Muscle of back (tissue), 13 donors: ENCODE results near the gene FOXO3. TPM values are rescaled to one million over a fixed set of nuclear protein-coding genes. Genes with fewer than 3 reads are reported as not detected.
A peak's percentile ranks its signal among the peaks of the same experiment; 100 is the strongest.
"Not testable (repeated sequence)": the region's sequence is repeated elsewhere in the genome, so short reads cannot be mapped to it uniquely, and the experiment has no call there.

Experiments
- DNase-seq, 3 donors: peaks; one replicate each; pipeline versions ENCODE4 v3.0.0 to v3.0.0-alpha.2; 2013
- long read RNA-seq, 9 donors: transcript quantifications; one replicate each; lab custom pipeline, GENCODE V29; 2026
- polyA plus RNA-seq, 10 donors: library from polyadenylated mRNA; unstranded; fragments of 120-200 nt; gene quantifications; one replicate each; pipeline ENCODE4 v1.2.1, GENCODE V29; 2013; ENCODE audit not compliant: insufficient read length in 10 of 10

FOXO3 gene
- polyA plus RNA-seq: 10 to 100 TPM; 28.4 to 38.2 (median 33.1) TPM
- long read RNA-seq, donor 1, full-length matches to known transcripts: 5 of 16 reads
- long read RNA-seq, donor 1, partial matches to known transcripts: 11 of 16 reads
- long read RNA-seq, donor 1, other reads (novel, unspliced or antisense): 0 of 16 reads
- long read RNA-seq, donor 2, full-length matches to known transcripts: 4 of 4 reads
- long read RNA-seq, donor 2, partial matches to known transcripts: 0 of 4 reads
- long read RNA-seq, donor 2, other reads (novel, unspliced or antisense): 0 of 4 reads
- long read RNA-seq, donor 3: 0 reads
- long read RNA-seq, donor 4, full-length matches to known transcripts: 3 of 3 reads
- long read RNA-seq, donor 4, partial matches to known transcripts: 0 of 3 reads
- long read RNA-seq, donor 4, other reads (novel, unspliced or antisense): 0 of 3 reads
- long read RNA-seq, donor 5, full-length matches to known transcripts: 3 of 19 reads
- long read RNA-seq, donor 5, partial matches to known transcripts: 16 of 19 reads
- long read RNA-seq, donor 5, other reads (novel, unspliced or antisense): 0 of 19 reads
- long read RNA-seq, donor 6, full-length matches to known transcripts: 3 of 3 reads
- long read RNA-seq, donor 6, partial matches to known transcripts: 0 of 3 reads
- long read RNA-seq, donor 6, other reads (novel, unspliced or antisense): 0 of 3 reads
- long read RNA-seq, donor 7, full-length matches to known transcripts: 4 of 10 reads
- long read RNA-seq, donor 7, partial matches to known transcripts: 6 of 10 reads
- long read RNA-seq, donor 7, other reads (novel, unspliced or antisense): 0 of 10 reads
- long read RNA-seq, donor 8, full-length matches to known transcripts: 2 of 2 reads
- long read RNA-seq, donor 8, partial matches to known transcripts: 0 of 2 reads
- long read RNA-seq, donor 8, other reads (novel, unspliced or antisense): 0 of 2 reads
- long read RNA-seq, donor 9, full-length matches to known transcripts: 1 of 1 reads
- long read RNA-seq, donor 9, partial matches to known transcripts: 0 of 1 reads
- long read RNA-seq, donor 9, other reads (novel, unspliced or antisense): 0 of 1 reads

- peak; percentile 88 to 96 (median 89) for DNase-seq
Measured at GRCh38 chr6:108560463-108561308, at the start of gene FOXO3. FOXO3 (plus strand) TSS chr6:108560917; CDS start chr6:108561209, 292 bp downstream.

- no peak for DNase-seq
Measured at GRCh38 chr6:108518714-108519576, 41.8 kb upstream of the FOXO3 start.

- DNase-seq: no peak
Measured at GRCh38 chr6:108521616-108522107, 39.1 kb upstream of the FOXO3 start.

GRCh38 chr6:108523697-108524096, 37.0 kb upstream of the FOXO3 start:
- no peak for DNase-seq

GRCh38 chr6:108524528-108525248, 36.0 kb upstream of the FOXO3 start:
- DNase-seq: no peak

GRCh38 chr6:108526739-108527174, 34.0 kb upstream of the FOXO3 start:
- peak; percentile 23 to 67 (median 54) for DNase-seq

GRCh38 chr6:108528878-108529277, 31.8 kb upstream of the FOXO3 start:
- DNase-seq: no peak

GRCh38 chr6:108531332-108531731, 29.4 kb upstream of the FOXO3 start:
- DNase-seq: no peak

GRCh38 chr6:108535114-108535742, 25.5 kb upstream of the FOXO3 start:
- DNase-seq: no peak

GRCh38 chr6:108535920-108536535, 24.7 kb upstream of the FOXO3 start:
- DNase-seq: not testable (repeated sequence)

- peak; percentile 77 to 90 (median 83) for DNase-seq
Measured at GRCh38 chr6:108541843-108542759, 18.6 kb upstream of the FOXO3 start.

- DNase-seq: no peak
Measured at GRCh38 chr6:108543175-108543940, 17.4 kb upstream of the FOXO3 start.

GRCh38 chr6:108544606-108545005, 16.1 kb upstream of the FOXO3 start:
- no peak for DNase-seq

GRCh38 chr6:108546079-108547049, 14.4 kb upstream of the FOXO3 start:
- DNase-seq: no peak

- DNase-seq: no peak
Measured at GRCh38 chr6:108549241-108549640, 11.5 kb upstream of the FOXO3 start.
